NB4 (cell line): ENCODE measurements around the gene WDR70.

Source experiments
- POLR2A ChIP-seq: IDR thresholded peaks from 2 replicates; pipeline ENCODE4 v1.6.1; 2011; ENCODE audit warnings: mild to moderate bottlenecking; ENCODE audit not compliant: insufficient read length; ENCODE audit errors: extremely low read depth
- TF ChIP-seq, protein P1 (sequence below): IDR thresholded peaks from one replicate; pipeline ENCODE4 v1.5.1; 2012; ENCODE audit warnings: low read depth, low read length

DNA sequence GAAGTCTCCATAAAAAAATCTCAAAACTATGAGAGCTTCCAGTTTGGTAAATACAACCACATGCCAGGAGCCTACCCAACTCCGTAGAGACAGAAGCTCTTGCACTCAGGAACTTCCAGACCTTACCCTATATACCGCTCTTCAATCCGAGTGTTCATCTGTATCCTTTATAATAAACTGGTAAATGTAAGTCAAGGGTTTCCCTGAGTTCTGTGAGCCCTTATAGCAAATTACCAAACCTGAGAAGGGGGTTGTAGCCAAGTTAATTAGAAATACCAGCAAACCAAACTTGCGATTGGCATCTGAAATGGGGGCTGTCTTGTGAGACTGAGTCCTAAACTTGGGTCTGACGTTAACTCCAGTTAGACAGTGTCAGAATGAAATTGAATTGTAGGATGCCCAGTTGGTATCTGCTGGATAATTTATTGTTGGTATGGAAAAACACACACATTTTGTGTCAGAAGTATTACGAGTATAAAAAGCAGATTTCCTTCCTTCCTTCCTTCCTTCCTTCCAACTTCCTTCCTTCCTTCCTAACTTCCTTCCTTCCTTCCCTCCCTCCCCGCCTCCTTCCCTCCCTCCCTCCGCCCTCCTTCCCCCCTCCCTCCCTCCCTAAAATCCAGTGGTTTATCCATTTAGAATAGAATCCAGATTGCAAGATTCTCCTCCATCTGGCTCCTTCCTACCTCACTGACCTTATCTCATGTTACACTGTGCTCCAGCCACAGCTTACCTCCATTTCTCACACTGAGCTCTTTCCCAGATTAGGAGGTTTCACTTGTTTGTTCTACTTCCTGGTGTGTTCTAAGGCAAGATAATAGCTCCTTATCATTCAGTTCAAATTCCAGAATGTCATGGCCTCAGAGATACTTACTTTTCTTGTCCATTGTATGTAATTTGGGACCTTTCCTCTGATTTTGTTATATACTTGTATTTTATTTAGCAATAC lies 196.7 kb downstream of the WDR70 start:
- TF ChIP-seq, protein P1, sequence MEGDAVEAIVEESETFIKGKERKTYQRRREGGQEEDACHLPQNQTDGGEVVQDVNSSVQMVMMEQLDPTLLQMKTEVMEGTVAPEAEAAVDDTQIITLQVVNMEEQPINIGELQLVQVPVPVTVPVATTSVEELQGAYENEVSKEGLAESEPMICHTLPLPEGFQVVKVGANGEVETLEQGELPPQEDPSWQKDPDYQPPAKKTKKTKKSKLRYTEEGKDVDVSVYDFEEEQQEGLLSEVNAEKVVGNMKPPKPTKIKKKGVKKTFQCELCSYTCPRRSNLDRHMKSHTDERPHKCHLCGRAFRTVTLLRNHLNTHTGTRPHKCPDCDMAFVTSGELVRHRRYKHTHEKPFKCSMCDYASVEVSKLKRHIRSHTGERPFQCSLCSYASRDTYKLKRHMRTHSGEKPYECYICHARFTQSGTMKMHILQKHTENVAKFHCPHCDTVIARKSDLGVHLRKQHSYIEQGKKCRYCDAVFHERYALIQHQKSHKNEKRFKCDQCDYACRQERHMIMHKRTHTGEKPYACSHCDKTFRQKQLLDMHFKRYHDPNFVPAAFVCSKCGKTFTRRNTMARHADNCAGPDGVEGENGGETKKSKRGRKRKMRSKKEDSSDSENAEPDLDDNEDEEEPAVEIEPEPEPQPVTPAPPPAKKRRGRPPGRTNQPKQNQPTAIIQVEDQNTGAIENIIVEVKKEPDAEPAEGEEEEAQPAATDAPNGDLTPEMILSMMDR: no peak
- TF ChIP-seq POLR2A: no peak
